ENCODE data around the gene TMEM255B. TPM values are rescaled to one million over a fixed set of nuclear protein-coding genes. Genes with fewer than 3 reads are reported as not detected.

The TMEM255B gene
- total RNA-seq, 1 experiment from 2014 or later = 2.8 TPM

GRCh38 chr13:113787694-113788093 lies 28.7 kb downstream of the TMEM255B start:
- no CpG with 5 or more reads among the region's 12 CpGs for WGBS (ENCODE audit: extremely low coverage, insufficient read length, low lambda C conversion rate)
- Histone ChIP-seq H2AK5ac (ENCODE audit: insufficient read length, low read length) (no peak overlapping the region), H3K9me3 (ENCODE audit: control insufficient read depth, low read depth, low read length) (no peaks in the 10 kb centered on the region), H4K8ac (replicated peaks; ENCODE audit: insufficient read length, low read depth, low read length) (no peak overlapping the region), H3K4ac (ENCODE audit: low read depth, low read length) (no peak overlapping the region), H2BK120ac (ENCODE audit: low read depth, low read length, poor library complexity, severe bottlenecking) (no peak overlapping the region), H2BK15ac (ENCODE audit: low read depth, low read length) (no peak overlapping the region), H2BK5ac (ENCODE audit: insufficient read length, low read length) (no peak overlapping the region), H3K23ac (ENCODE audit: insufficient read length, low read depth, low read length) (no peak overlapping the region), H3K23me2 (ENCODE audit: insufficient read length, low read depth, low read length, poor library complexity, severe bottlenecking) (no peaks in the 10 kb centered on the region), H3K56ac (ENCODE audit: insufficient read length, low read depth, low read length) (no peak overlapping the region), H3K14ac (ENCODE audit: insufficient read depth, low read length) (no peak overlapping the region), H4K5ac (ENCODE audit: insufficient read length, low read depth, low read length) (no peak overlapping the region), H2BK12ac (ENCODE audit: insufficient read length, low read depth, low read length) (no peak overlapping the region), H4K20me1 (ENCODE audit: control insufficient read depth, insufficient read depth, insufficient read length) (no peaks in the 10 kb centered on the region), H3K27ac (ENCODE audit: insufficient read length, low read depth, low read length) (no peak overlapping the region), H3K18ac (ENCODE audit: insufficient read length, low read depth, low read length) (no peak overlapping the region), H2AFZ (ENCODE audit: low read length) (no peak overlapping the region), H4K91ac (ENCODE audit: insufficient read length, low read depth, low read length) (no peak overlapping the region), H3T11ph (ENCODE audit: low read length) (no peak overlapping the region), H3K9ac (ENCODE audit: extremely low read depth, insufficient read length, low read length) (no peak overlapping the region), H2BK20ac (ENCODE audit: low read depth, low read length, poor library complexity, severe bottlenecking) (no peak overlapping the region), H3K4me2 (ENCODE audit: insufficient read depth, insufficient read length, low read length) (no peak overlapping the region), H3K27me3 (ENCODE audit: insufficient read depth, low read length) (no peaks in the 10 kb centered on the region), H3K79me2 (ENCODE audit: insufficient read depth, low read length) (no peaks in the 10 kb centered on the region), H3K79me1 (ENCODE audit: insufficient read depth, low read depth, low read length, poor library complexity, severe bottlenecking) (no peaks in the 10 kb centered on the region), H3K4me1 (ENCODE audit: insufficient read depth, low read length) (no peaks in the 10 kb centered on the region; the same call in 1 of the 2 replicates)
- H3K4me3 Mint-ChIP-seq = no peak overlapping the region
- peaks cover 8 to 12% of the 10 kb centered on the region in 2 experiments for H3K4me1 Mint-ChIP-seq
- H3K9me3 Mint-ChIP-seq = peaks cover 14% of the 10 kb centered on the region in 2 experiments
- DNase-seq = no peak
- TF ChIP-seq, protein P1, sequence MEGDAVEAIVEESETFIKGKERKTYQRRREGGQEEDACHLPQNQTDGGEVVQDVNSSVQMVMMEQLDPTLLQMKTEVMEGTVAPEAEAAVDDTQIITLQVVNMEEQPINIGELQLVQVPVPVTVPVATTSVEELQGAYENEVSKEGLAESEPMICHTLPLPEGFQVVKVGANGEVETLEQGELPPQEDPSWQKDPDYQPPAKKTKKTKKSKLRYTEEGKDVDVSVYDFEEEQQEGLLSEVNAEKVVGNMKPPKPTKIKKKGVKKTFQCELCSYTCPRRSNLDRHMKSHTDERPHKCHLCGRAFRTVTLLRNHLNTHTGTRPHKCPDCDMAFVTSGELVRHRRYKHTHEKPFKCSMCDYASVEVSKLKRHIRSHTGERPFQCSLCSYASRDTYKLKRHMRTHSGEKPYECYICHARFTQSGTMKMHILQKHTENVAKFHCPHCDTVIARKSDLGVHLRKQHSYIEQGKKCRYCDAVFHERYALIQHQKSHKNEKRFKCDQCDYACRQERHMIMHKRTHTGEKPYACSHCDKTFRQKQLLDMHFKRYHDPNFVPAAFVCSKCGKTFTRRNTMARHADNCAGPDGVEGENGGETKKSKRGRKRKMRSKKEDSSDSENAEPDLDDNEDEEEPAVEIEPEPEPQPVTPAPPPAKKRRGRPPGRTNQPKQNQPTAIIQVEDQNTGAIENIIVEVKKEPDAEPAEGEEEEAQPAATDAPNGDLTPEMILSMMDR (conservative IDR thresholded peaks at IDR 0.05) = no peak
- H3K27ac Mint-ChIP-seq = no peak overlapping the region
- H3K36me3 Mint-ChIP-seq (ENCODE audit: insufficient read depth in 1 of 3, low read depth in 3 of 3) = peaks cover 2 to 10% (median 5%) of the 10 kb centered on the region in 3 experiments
- peaks cover 9% of the 10 kb centered on the region for H3K27me3 Mint-ChIP-seq (ENCODE audit: low read depth)

Measured in H9 (cell line).